Stimulated activated naive CD8-positive, alpha-beta T cell treated with anti-CD3 and anti-CD28 coated beads, Interleukin-15, amount 100 ng/mL, for 72 hours (primary cell): ENCODE data around the gene PCSK7.

Source experiments
- ATAC-seq: fragments of 150-1000 bp; cut with Tn5 transposase; 2 replicates; pipeline ENCODE4 v1.10.0; 2021; ENCODE audit warnings: mild to moderate bottlenecking, moderate library complexity
- DNase-seq, 2 donors: peaks; one replicate each; pipeline ENCODE4 v3.0.0; 2021 to 2022
- H3K27ac Mint-ChIP-seq, 2 donors: one replicate each; pipeline ENCODE4 v1.8.0; 2022; ENCODE audit warnings: mild to moderate bottlenecking in 2 of 2, mixed read lengths in 2 of 2, moderate library complexity in 2 of 2
- H3K27me3 Mint-ChIP-seq: one replicate; pipeline ENCODE4 v1.8.0; 2022; ENCODE audit warnings: mixed read lengths
- H3K4me1 Mint-ChIP-seq: one replicate; pipeline ENCODE4 v1.8.0; 2022; ENCODE audit warnings: mild to moderate bottlenecking, mixed read lengths
- H3K4me3 Mint-ChIP-seq, 2 donors: one replicate each; pipeline ENCODE4 v1.8.0; 2022; ENCODE audit warnings: mild to moderate bottlenecking in 2 of 2, mixed read lengths in 2 of 2, moderate library complexity in 1 of 2
- H3K9me3 Mint-ChIP-seq, 2 donors: one replicate each; pipeline ENCODE4 v1.8.0; 2022; ENCODE audit warnings: mixed read lengths in 2 of 2

PCSK7 gene

GRCh38 chr11:117197516-117198456 is 34.1 kb downstream of the PCSK7 start:
- Mint-ChIP-seq H3K4me1 (peaks cover 20% of the 10 kb centered on the region), H3K27ac (peak overlapping the region in 1 of 2 donors; percentile 13), H3K9me3 (no peaks in the 10 kb centered on the region), H3K27me3 (no peaks in the 10 kb centered on the region), H3K4me3 (no peak overlapping the region)
- ATAC-seq (peak; percentile 4), DNase-seq (no peak)

GRCh38 chr11:117197006-117197405 is 34.9 kb downstream of the PCSK7 start:
- ATAC-seq, result no peak
- DNase-seq, result no peak
- Mint-ChIP-seq H3K9me3 (no peaks in the 10 kb centered on the region), H3K27me3 (no peaks in the 10 kb centered on the region), H3K4me1 (peaks cover 19% of the 10 kb centered on the region), H3K4me3 (no peak overlapping the region), H3K27ac (no peak overlapping the region)

- ATAC-seq (no peak), DNase-seq (no peak)
- Mint-ChIP-seq H3K27ac (no peak overlapping the region), H3K4me1 (peaks cover 16% of the 10 kb centered on the region), H3K4me3 (no peak overlapping the region), H3K9me3 (no peaks in the 10 kb centered on the region), H3K27me3 (no peaks in the 10 kb centered on the region)
Observed at GRCh38 chr11:117195761-117196160, 36.1 kb downstream of the PCSK7 start.

- Mint-ChIP-seq H3K4me1 (peaks cover 14% of the 10 kb centered on the region), H3K9me3 (no peaks in the 10 kb centered on the region), H3K4me3 (no peak overlapping the region), H3K27ac (peak overlapping the region in 1 of 2 donors; percentile 19), H3K27me3 (no peaks in the 10 kb centered on the region)
- DNase-seq (no peak), ATAC-seq (no peak)
Observed at GRCh38 chr11:117195258-117195657, 36.6 kb downstream of the PCSK7 start.

GRCh38 chr11:117194267-117194666 is 37.6 kb downstream of the PCSK7 start:
- DNase-seq (no peak), ATAC-seq (no peak)
- Mint-ChIP-seq H3K27me3 (no peaks in the 10 kb centered on the region), H3K9me3 (no peaks in the 10 kb centered on the region), H3K27ac (peak overlapping the region in 1 of 2 donors; percentile 84), H3K4me1 (peaks cover 14% of the 10 kb centered on the region), H3K4me3 (no peak overlapping the region)

GRCh38 chr11:117193130-117194020 is 38.5 kb downstream of the PCSK7 start:
- no peak overlapping the region for H3K4me3 Mint-ChIP-seq
- H3K4me1 Mint-ChIP-seq, result peaks cover 14% of the 10 kb centered on the region
- H3K9me3 Mint-ChIP-seq, result no peaks in the 10 kb centered on the region
- no peak for ATAC-seq
- H3K27ac Mint-ChIP-seq, result peak overlapping the region; percentile 52 to 85
- no peak for DNase-seq
- no peaks in the 10 kb centered on the region for H3K27me3 Mint-ChIP-seq

- Mint-ChIP-seq H3K27me3 (no peaks in the 10 kb centered on the region), H3K27ac (peak overlapping the region; percentile 52 to 67), H3K9me3 (no peaks in the 10 kb centered on the region), H3K4me3 (no peak overlapping the region), H3K4me1 (peaks cover 14% of the 10 kb centered on the region)
- DNase-seq, result no peak
- peak; percentile 2 for ATAC-seq
Observed at GRCh38 chr11:117192401-117192875, 39.4 kb downstream of the PCSK7 start.

- H3K4me1 Mint-ChIP-seq, result peaks cover 14% of the 10 kb centered on the region
- H3K9me3 Mint-ChIP-seq, result no peaks in the 10 kb centered on the region
- ATAC-seq (peak; percentile 3), DNase-seq (no peak)
- H3K27me3 Mint-ChIP-seq, result no peaks in the 10 kb centered on the region
- H3K27ac Mint-ChIP-seq, result peak overlapping the region in 1 of 2 donors; percentile 33
- H3K4me3 Mint-ChIP-seq, result no peak overlapping the region
Observed at GRCh38 chr11:117191680-117192400, 40.0 kb downstream of the PCSK7 start.

GRCh38 chr11:117189941-117190544 is 41.8 kb downstream of the PCSK7 start:
- H3K27ac Mint-ChIP-seq, result no peak overlapping the region
- DNase-seq (no peak), ATAC-seq (no peak)
- H3K9me3 Mint-ChIP-seq, result no peaks in the 10 kb centered on the region
- H3K27me3 Mint-ChIP-seq, result no peaks in the 10 kb centered on the region
- no peak overlapping the region for H3K4me3 Mint-ChIP-seq
- peaks cover under 1% of the 10 kb centered on the region for H3K4me1 Mint-ChIP-seq

GRCh38 chr11:117189191-117189940 is 42.5 kb downstream of the PCSK7 start:
- no peak overlapping the region for H3K27ac Mint-ChIP-seq

GRCh38 chr11:117188620-117189081 is 43.2 kb downstream of the PCSK7 start:
- no peaks in the 10 kb centered on the region for H3K4me1 Mint-ChIP-seq
- no peaks in the 10 kb centered on the region for H3K27me3 Mint-ChIP-seq
- DNase-seq, result no peak
- ATAC-seq, result no peak
- peak overlapping the region in 1 of 2 donors; percentile 5 for H3K27ac Mint-ChIP-seq
- H3K9me3 Mint-ChIP-seq, result no peaks in the 10 kb centered on the region
- H3K4me3 Mint-ChIP-seq, result no peak overlapping the region

More at GRCh38 chr11:117189191-117189940, 42.5 kb downstream of the PCSK7 start:
- Mint-ChIP-seq H3K27me3 (no peaks in the 10 kb centered on the region), H3K9me3 (no peaks in the 10 kb centered on the region), H3K4me1 (no peaks in the 10 kb centered on the region), H3K4me3 (no peak overlapping the region)
- no peak for ATAC-seq
- peak in 1 of 2 donors; percentile 8 for DNase-seq

- no peaks in the 10 kb centered on the region for H3K9me3 Mint-ChIP-seq
- H3K4me1 Mint-ChIP-seq, result no peaks in the 10 kb centered on the region
- no peak for ATAC-seq
- no peak overlapping the region for H3K27ac Mint-ChIP-seq
- H3K4me3 Mint-ChIP-seq, result no peak overlapping the region
- no peak for DNase-seq
- H3K27me3 Mint-ChIP-seq, result no peaks in the 10 kb centered on the region
Observed at GRCh38 chr11:117187799-117188481, 43.9 kb downstream of the PCSK7 start.

- H3K4me3 Mint-ChIP-seq, result no peak overlapping the region
Observed at GRCh38 chr11:117187428-117187798, 44.5 kb downstream of the PCSK7 start.

GRCh38 chr11:117187007-117187406 is 44.9 kb downstream of the PCSK7 start:
- no peaks in the 10 kb centered on the region for H3K27me3 Mint-ChIP-seq
- no peak overlapping the region for H3K27ac Mint-ChIP-seq
- DNase-seq (no peak), ATAC-seq (no peak)
- H3K4me1 Mint-ChIP-seq, result no peaks in the 10 kb centered on the region
- H3K9me3 Mint-ChIP-seq, result no peaks in the 10 kb centered on the region
- no peak overlapping the region for H3K4me3 Mint-ChIP-seq

More at GRCh38 chr11:117187428-117187798, 44.5 kb downstream of the PCSK7 start:
- Mint-ChIP-seq H3K4me1 (no peaks in the 10 kb centered on the region), H3K27me3 (no peaks in the 10 kb centered on the region), H3K27ac (no peak overlapping the region), H3K9me3 (no peaks in the 10 kb centered on the region)
- DNase-seq (no peak), ATAC-seq (no peak)
